Right hindlimb (tissue), 1 donor: ENCODE results near the gene ZCCHC7.

Experiments
- DNase-seq: peaks from one replicate; pipeline ENCODE4 v3.0.0-alpha.2; 2018

Gene ZCCHC7

GRCh38 chr9:37342493-37342892 is 222.1 kb downstream of the ZCCHC7 start:
- no peak for DNase-seq

GRCh38 chr9:37342895-37343294 is 222.5 kb downstream of the ZCCHC7 start:
- DNase-seq, result no peak

DNA sequence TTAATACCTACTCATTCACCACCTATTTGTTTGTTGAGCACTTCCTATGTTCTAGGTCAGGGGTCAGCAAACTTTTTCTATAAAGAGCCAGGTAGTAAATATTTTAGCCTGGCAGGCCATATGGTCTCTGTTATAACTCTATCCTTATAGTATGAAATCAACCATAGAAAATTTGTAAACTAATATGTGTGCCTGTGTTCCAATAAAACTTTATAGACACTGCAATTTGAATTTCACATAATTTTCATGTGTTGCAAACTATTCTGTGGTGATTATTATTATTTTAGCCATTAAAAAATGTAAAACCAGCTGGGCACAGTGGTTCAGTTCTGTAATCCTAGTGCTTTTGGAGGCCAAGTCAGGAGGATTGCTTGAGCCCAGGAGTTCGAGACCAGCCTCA is 223.3 kb downstream of the ZCCHC7 start:
- DNase-seq, result no peak

GRCh38 chr9:37345038-37345437 is 224.7 kb downstream of the ZCCHC7 start:
- DNase-seq, result no peak

GRCh38 chr9:37348917-37349316 is 228.5 kb downstream of the ZCCHC7 start:
- no peak for DNase-seq

DNA sequence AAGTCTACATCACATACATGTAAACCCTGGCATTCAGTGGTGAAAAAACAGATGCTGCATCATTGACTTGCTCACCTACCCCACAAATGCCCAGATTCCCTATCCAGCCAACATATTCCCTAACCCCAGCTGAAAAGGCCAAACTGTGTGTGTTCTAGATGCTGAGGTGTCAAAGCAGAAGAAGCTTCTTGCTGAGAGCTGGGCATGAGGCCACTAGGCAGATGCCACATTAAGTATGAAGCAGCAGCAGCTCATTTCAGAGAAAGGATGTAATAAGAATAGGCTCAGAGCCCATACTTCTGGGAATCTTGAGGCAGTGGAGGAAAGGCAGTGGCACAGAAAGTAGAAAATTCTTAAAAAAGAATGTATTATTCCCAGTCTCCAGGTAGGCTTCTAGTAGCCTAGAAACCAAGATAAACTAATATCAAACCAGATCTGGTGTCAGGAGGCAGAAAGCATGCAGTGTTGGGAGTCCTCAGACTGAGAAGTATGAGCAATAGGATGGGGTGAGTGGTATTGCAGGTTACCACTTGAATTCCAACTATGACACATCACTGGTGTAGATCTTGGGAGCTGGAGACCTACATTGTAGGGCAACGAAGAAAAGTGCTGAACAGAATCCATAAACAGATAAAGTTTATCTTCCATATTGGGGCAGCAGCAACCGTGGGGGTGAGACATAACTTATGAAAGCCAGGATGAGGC is 230.3 kb downstream of the ZCCHC7 start:
- DNase-seq, result no peak

DNA sequence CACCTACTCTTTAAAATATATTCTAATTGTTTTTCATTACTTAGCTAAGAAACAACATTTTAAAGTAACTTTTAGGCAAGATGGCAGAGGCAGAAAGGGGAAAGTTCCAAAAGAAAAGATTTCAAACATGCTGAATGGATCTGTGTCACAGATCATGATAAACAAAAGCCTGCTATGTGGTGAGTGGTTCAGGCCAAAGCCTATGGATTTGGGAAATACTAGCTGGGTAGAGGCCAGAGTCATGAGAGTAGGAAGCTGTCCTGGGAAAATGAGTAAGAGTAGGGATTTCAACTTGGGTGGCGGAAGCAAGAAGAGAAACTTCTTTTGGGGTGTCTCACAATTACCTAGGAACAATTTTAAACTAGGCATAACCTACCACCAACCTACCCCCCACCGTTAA is 233.4 kb downstream of the ZCCHC7 start:
- DNase-seq, result no peak

DNA sequence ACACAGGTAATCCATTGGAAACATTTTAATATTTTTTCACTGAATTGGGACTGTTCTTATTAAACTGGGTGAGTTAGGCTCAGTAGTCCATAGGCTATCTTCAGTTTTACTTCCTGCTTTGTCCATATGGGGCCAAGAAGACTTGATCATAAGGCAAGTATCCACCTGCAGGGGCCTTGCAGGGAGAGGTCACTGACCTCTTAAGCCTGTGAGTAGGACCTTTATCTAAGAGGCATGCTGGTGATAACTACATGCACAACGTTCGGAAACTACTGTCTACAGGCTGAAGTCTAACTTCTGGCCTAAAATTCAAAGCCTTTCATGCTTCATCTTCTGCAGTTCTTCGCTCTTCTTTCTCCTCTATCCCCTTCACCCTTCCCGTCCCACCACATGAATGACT is 242.1 kb downstream of the ZCCHC7 start:
- no peak for DNase-seq

DNA sequence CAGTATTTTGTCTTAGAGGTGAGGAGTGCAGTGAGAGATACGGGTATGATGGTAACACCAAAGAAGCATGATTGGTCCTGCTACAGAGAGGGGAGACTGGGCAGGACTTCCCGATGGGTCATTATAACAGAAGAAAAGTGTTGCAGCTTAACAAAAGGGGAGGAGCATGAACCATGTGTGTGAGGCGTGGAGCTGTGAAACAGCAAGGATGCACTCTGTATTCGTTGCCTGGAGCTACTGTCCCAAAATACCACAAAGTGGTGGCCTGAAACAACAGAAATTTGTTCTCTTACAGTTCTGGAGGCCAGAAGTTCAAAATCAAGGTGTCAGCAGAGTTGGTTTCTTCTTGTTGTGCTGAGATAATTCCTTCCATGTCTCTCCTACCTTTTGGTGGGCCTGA is 242.8 kb downstream of the ZCCHC7 start:
- no peak for DNase-seq

GRCh38 chr9:37364136-37364535 is 243.8 kb downstream of the ZCCHC7 start:
- DNase-seq, result no peak

- no peak for DNase-seq
These were observed 244.5 kb downstream of the ZCCHC7 start for GRCh38 chr9:37364751-37365360.

- no peak for DNase-seq
These were observed 249.3 kb downstream of the ZCCHC7 start for GRCh38 chr9:37369671-37370070.

DNA sequence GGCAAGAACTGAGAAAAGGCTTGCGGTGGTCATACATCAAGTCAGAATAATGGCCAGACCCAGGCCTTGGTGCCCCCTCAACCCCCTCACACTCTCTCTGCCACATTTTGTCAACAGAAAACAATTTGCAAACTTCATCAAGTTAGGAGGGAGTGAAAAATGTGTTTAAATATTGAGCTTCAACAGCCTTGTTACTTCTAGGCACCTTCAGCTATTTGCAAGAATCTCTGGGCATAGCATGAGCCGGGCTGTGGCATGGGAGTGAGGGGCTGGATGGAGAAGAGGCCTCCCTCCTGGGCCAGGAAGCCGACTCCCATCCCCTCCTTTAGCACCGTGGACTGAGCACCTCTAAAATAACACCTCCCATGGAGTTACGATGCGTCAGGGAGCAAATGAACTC is 249.9 kb downstream of the ZCCHC7 start:
- DNase-seq, result no peak

GRCh38 chr9:37370968-37371563 is 250.7 kb downstream of the ZCCHC7 start:
- no peak for DNase-seq

DNA sequence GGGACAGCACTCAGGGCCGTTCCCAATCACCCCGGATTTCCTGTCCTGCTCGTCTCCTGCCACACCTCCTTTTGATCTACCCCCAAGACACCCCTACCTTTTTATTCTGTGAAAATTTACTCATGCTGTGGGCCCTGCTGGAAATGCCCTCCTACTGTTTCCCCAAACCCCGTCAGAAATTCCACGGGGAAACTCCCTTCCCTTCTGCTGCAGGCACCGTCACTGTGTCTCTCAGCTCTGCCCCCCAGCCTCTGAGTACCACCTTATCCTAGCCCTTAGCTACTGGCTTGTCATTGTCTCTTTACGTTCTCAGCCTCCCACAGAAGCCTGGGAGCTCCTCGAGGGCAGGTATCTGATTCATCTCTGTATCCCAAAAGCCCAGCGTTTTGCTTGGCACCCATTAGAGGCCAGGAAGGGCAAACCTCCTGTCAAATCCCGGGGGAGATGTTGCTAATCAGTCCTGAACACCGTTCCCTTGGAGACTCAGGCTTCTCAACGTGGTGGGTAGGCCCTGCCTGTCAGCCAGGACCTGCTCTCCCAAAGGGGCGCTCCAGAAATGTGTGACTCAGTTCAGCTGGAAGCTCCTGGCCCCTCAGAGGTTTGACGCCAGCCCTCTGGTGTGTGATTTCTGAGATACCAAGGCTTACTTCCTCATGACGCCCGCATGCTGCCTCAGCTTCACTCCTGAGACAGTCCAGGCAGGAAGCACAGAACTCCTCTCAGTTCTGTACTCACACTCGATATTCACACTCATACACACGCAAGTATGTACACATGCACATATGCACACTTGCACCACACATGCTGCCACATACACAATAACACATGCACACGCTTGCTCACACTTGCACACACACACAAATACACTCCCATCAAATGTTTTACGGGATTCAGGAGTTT is 251.4 kb downstream of the ZCCHC7 start:
- DNase-seq, result no peak

- no peak for DNase-seq
These were observed 252.5 kb downstream of the ZCCHC7 start for GRCh38 chr9:37372839-37373238.

- DNase-seq, result no peak
These were observed 253.2 kb downstream of the ZCCHC7 start for GRCh38 chr9:37373621-37374020.

- DNase-seq, result no peak
These were observed 254.5 kb downstream of the ZCCHC7 start for GRCh38 chr9:37374892-37375291.

DNA sequence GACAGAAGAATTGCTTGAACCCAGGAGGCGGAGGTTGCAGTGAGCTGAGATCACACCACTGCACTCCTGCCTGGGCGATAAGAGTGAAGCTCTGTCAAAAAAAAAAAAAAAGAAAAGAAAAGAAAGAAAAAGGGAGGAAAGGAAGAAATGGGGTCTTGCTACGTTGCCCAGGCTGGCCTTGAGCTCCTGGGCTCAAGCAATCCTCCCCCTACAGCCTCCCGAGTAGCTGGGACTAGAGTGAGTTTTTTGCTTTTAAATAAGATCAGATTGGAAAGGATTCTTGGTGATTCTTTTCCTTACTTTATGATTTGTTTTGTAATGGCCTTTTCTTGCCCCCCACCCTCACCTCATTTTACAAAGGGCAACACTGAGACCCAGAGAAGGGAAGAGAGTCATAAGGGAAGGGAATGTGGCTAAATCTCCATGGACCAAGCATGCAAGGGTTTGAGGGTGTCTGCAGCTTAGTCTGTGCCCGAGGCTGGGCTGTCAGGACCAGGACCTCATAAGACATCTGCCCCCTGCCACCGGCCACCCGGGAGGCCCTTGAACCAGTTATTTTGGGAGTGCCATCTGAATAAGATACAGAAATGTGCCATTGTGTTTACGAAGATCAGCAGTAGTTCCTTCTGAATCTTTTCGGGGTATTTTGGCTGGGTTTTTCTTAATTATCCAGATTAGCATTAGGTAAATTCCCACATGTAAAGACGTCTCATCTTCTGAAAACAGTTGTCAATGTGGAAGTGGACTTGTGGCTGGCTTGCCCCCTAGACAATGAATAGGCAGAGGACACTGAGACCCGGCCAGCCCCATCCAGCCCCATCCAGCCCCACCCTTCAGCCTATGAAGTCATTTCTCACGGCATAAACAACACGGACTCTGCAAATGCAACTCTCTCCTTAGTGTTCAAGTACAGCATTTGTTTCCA is 257.6 kb downstream of the ZCCHC7 start:
- DNase-seq, result no peak

- no peak for DNase-seq
These were observed 258.2 kb downstream of the ZCCHC7 start for GRCh38 chr9:37378613-37379004.

DNA sequence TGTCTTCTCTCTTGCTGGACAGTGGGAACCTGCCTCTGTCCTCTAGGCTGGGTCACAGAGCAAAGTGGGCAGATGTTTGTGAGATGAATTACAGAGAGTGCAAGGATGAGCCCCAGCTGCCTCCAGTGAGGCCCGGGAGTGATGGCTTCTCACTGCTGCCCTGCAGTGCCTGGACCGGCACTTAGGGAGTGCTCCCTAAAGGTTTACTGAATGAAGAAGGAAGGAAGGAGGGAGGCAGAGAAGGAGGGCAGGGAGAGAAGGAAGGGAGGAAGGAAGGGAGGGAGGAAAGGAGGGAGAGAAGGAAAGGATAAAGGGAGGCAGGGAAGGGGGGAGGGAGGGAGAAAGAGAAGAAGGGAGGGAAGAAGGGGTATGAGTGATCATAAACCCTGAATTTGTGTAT is 259.5 kb downstream of the ZCCHC7 start:
- no peak for DNase-seq

- DNase-seq, result no peak
These were observed 260.2 kb downstream of the ZCCHC7 start for GRCh38 chr9:37380570-37380969.
